GM19463 (cell line): Measurements from ENCODE around the gene TMEM232.
A peak's percentile ranks its signal among the peaks of the same experiment; 100 is the strongest.
"Not testable (repeated sequence)": the region's sequence is repeated elsewhere in the genome, so short reads cannot be mapped to it uniquely, and the experiment has no call there.

Source experiments
- ATAC-seq: cut with Tn5 transposase; IDR thresholded peaks from one replicate; pipeline ENCODE4 v1.9.1; 2021; ENCODE audit warnings: mild to moderate bottlenecking, moderate library complexity; ENCODE audit not compliant: unreplicated experiment

TMEM232 gene

DNA sequence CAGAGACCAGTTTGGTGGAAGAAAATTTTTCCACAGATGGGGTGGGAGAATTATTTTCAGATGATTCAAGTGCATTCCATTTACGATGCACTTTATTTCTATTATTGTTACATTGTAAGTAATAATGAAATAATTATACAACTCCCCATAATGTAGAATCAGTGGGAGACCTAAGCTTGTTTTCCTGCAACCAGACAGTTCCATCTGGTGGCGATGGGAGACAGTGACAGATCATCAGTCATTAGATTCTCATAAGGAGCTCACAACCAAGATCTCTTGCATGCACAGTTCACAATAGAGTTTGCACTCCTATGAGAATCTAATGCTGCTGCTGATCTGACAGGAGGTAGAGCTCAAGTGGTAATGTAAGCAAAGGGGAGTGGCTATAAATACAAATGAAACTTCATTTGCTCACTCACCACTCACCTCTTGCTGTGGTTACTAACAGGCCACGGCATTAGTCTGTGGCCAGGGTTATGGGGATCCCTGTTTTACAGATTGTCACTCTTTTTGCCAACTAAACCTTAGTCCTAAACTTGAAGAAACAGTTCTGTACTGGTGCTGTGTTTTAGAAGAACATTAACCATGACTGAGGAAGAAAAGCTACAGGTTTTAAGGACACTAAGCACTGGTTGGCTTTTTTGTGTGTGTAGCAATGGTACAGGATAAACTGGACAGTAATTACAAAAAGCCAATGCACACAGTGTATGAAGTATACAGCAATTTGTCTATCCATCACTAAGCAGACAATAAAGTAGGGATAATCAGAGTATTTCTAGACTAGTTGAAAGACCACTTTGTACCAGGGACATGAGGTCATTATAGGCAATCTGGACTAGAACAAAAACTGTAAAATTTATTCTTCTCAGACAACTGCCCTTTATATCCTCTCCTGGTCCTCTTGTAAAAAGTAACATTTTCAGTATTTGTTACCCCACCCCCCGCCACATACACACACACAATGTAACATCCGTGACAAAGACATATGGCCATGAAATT lies 9.9 kb downstream of the TMEM232 start:
- ATAC-seq: peak; percentile 79

- ATAC-seq: no peak
These were observed 19.1 kb downstream of the TMEM232 start for GRCh38 chr5:110707260-110707844.

DNA sequence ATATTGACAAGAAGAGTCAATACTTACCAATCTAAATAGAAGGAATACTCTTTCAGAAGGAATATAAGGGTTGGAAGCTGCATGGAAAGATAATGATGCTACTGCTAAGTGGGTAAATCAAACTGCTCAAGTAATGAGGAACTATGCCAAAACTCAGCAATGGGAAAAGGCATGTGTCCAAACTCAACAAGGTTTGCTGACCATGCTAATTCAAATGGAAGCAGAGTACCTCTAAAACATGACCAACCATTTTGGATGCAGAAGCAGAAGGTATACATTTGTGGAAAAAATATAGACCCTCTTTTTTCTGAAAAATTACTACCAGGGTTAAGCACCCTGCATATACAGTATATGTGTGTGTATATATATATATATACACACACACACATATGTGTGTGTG lies 21.1 kb downstream of the TMEM232 start:
- no peak for ATAC-seq

GRCh38 chr5:110703481-110703880 lies 23.0 kb downstream of the TMEM232 start:
- no peak for ATAC-seq

DNA sequence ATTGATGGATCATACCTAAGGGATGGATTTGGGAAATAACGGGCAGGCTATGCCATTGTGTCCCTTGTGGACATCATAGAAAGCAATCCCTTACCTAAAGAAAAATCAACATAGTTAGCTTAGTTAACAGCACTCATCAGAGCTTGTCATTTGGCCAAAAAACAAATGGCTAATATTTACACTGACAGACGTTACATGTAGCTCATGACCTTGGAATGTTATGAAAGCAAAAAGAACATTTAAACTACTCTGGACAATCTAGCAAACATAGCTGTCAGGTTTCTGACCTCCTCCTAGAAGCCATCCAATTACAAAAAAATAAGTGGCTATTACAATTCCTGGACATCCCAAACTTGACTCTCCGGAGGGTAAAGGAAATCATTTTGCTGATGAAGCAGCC lies 23.8 kb downstream of the TMEM232 start:
- no peak for ATAC-seq

DNA sequence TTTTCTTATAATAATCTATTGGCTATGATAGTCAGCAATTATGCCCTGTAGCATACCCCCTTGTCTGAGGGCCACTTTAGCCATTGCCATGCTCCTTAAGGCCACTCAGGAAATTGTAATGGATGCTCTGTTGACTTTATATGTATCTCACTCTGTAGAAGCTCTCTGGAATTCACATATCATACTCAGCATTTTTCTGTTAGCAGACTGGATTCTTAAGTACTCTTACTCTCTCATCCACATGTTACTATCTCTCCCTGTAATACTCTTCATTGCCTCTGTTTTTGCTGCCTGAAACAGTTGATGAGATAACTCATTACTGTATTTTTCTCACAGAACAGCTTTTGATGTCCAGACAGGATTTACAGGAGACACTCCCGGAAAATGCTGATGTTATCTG lies 24.2 kb downstream of the TMEM232 start:
- no peak for ATAC-seq

- not testable (repeated sequence) for ATAC-seq
These were observed 33.8 kb downstream of the TMEM232 start for GRCh38 chr5:110692669-110693068.

DNA sequence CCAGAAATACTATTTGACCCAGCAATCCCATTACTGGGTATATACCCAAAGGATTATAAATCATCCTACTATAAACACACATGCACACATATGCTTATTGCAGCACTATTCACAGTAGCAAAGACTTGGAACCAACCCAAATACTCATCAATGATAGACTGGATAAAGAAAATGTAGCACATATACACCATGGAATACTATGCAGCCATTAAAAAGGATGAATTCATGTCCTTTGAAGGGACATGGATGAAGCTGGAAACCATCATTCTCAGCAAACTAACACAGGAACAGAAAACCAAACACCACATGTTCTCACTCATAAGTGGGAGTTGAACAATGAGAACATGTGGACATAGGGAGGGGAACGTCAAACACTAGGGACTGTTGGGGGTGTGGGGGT lies 35.9 kb downstream of the TMEM232 start:
- not testable (repeated sequence) for ATAC-seq

DNA sequence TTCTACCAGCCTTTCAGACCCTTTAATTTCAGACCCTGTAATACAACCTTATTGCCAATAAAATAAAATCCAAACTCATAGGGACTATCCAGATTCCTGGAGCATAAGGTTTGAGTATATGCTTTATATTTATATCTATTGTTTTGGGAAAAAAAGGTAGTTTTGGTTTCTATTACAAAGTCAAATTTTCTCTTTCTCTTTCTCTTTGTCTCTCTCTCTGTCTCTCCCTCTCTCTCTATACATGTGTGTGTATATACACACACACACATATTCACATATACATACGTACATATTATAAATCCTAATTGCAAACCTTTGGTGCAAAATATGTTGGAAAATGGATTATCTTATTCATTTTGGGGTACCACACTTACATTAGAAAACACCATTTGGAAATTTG lies 39.0 kb downstream of the TMEM232 start:
- peak; percentile 43 for ATAC-seq

DNA sequence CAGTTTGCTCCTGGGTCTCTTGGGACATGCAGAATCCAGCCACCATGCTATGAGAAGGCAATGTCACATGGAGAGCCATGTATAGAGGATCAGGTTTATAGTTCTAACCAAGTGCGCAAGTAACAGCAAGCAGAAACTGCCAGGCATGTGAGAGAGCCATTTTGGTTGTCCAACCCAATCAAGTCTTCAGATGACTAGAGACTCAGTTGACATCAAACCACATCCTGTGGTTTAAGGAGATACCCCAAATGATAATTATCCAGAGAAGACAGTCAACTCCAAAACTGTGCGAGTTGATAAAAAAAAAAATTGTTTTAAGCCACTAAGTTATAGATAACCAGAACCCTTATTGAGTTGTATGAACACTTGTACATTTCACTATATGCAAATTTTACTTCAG lies 40.2 kb downstream of the TMEM232 start:
- no peak for ATAC-seq

- ATAC-seq: no peak
These were observed 44.5 kb downstream of the TMEM232 start for GRCh38 chr5:110681953-110682352.

GRCh38 chr5:110681109-110681508 lies 45.4 kb downstream of the TMEM232 start:
- ATAC-seq: no peak

DNA sequence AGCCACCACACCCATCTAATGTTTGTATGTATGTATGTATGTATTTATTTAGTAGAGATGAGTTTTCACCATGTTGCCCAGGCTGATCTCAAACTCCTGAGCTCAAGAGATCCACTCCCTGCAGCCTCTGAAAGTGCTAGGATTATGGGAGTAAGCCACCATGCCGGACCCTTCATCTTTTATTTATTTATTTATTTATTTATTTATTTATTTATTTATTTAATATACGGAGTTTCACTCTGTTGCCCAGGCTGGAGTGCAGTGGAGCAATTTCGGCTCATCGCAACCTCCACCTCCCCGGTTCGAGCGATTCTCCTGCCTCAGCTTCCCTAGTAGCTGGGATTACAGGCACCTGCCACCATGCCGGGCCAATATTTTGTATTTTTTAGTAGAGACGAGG lies 49.9 kb downstream of the TMEM232 start:
- ATAC-seq: not testable (repeated sequence)

- ATAC-seq: no peak
These were observed 61.2 kb downstream of the TMEM232 start for GRCh38 chr5:110665184-110665726.

DNA sequence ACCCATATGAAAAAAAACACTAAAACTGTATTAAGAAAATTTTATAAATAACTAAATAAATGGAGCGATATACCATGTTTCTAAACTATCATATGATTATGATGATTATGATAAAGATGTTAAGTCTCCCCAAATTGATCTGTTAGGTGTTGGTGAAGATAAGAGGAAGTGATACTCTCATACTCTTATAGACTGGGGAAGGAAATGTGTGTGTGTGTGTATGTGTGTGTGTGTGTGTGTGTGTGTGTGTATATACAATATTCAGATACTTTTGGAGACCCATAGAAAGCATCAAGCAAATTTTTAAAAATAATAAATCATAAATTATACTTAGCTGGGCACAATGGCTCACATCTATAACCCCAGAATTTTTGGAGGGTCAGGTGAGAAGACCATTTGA lies 62.9 kb downstream of the TMEM232 start:
- peak; percentile 75 for ATAC-seq

GRCh38 chr5:110658006-110658405 lies 68.5 kb downstream of the TMEM232 start:
- ATAC-seq: no peak

- ATAC-seq: no peak
These were observed 73.1 kb downstream of the TMEM232 start for GRCh38 chr5:110653231-110653970.

GRCh38 chr5:110651507-110651906 lies 75.0 kb downstream of the TMEM232 start:
- no peak for ATAC-seq

GRCh38 chr5:110644357-110644756 lies 82.1 kb downstream of the TMEM232 start:
- ATAC-seq: no peak

GRCh38 chr5:110638970-110639902 lies 87.2 kb downstream of the TMEM232 start:
- no peak for ATAC-seq
